Measurements from ENCODE around the gene ZNF580. TPM values are rescaled to one million over a fixed set of nuclear protein-coding genes. Genes with fewer than 3 reads are reported as not detected.

Gene ZNF580
- total and polyA plus RNA-seq, 10 of the 15 experiments (the other 5 are each of a cell fraction or from before 2014, with no cell fraction given) = 2.3 to 31.8 (median 10.0) TPM

- TF ChIP-seq E4F1 (IDR thresholded peaks at IDR 0.05; ENCODE audit: borderline replicate concordance, partially characterized antibody) (no peak), TARDBP (IDR thresholded peaks at IDR 0.05; ENCODE audit: borderline replicate concordance) (peak; percentile 82; the same call in 1 of the 2 replicates), GABPA (IDR thresholded peaks at IDR 0.05; ENCODE audit: low read depth) (peak; percentile 94), ATF7 (IDR thresholded peaks at IDR 0.05; ENCODE audit: low read depth) (peak; percentile 33; the same call in 1 of the 2 replicates), JUND (IDR thresholded peaks at IDR 0.05; ENCODE audit: low read depth, low read length) (no peak), ZNF384 (IDR thresholded peaks at IDR 0.05; ENCODE audit: borderline replicate concordance, low read depth, low read length) (no peak), BHLHE40 (IDR thresholded peaks at IDR 0.05; ENCODE audit: borderline replicate concordance in 1 of 2, low read depth in 2 of 2, low read length in 1 of 2) (no peak), ELK1 (IDR thresholded peaks at IDR 0.05; ENCODE audit: low read depth, low read length) (0 out of 2 replicates have a peak, but pooled peaks have one; percentile 22), EGR1 (IDR thresholded peaks at IDR 0.05; ENCODE audit: borderline replicate concordance in 1 of 2, low read depth in 2 of 2, low read length in 2 of 2) (peak in 1 of 2 experiments; percentile 55; a peak in 1 of 3 replicates), PRDM15 (CRISPR knock-in tag; IDR thresholded peaks at IDR 0.05) (no peak), EP300 (IDR thresholded peaks at IDR 0.05; ENCODE audit: borderline replicate concordance in 1 of 2, control insufficient read depth in 1 of 2, low read depth in 2 of 2, low read length in 2 of 2) (0 out of 4 replicates have a peak, but pooled peaks of 1 of the 2 experiments have one; percentile 24), PAX8 (IDR thresholded peaks at IDR 0.05) (no peak), E2F8 (IDR thresholded peaks at IDR 0.05; ENCODE audit: low read depth, partially characterized antibody) (peak; percentile 22), ZNF622 (IDR thresholded peaks at IDR 0.05) (no peak), RELB (IDR thresholded peaks at IDR 0.05; ENCODE audit: low read depth) (0 out of 2 replicates have a peak, but pooled peaks have one; percentile 90), TAF1 (IDR thresholded peaks at IDR 0.05; ENCODE audit: borderline replicate concordance, low read depth, low read length) (no peak; the same call in 1 of the 2 replicates), CHD2 (IDR thresholded peaks at IDR 0.05; ENCODE audit: borderline replicate concordance, low read depth, low read length) (peak; percentile 76; the same call in 1 of the 2 replicates)
Observed at GRCh38 chr19:55599468-55599841, 41.3 kb upstream of the ZNF580 start, which contains the start of gene FIZ1 (continued).
